ENCODE results near the gene SENP1.

The SENP1 gene

GRCh38 chr12:48015954-48016353 lies 89.9 kb downstream of the SENP1 start:
- no peak for DNase-seq

GRCh38 chr12:48015129-48015528 lies 90.8 kb downstream of the SENP1 start:
- DNase-seq, result no peak

GRCh38 chr12:48013287-48013686 lies 92.6 kb downstream of the SENP1 start:
- no peak for DNase-seq

- DNase-seq, result no peak
Measured at GRCh38 chr12:48012070-48012469, 93.8 kb downstream of the SENP1 start.

GRCh38 chr12:48010366-48010970 lies 95.4 kb downstream of the SENP1 start:
- DNase-seq, result no peak

- no peak for DNase-seq
Measured at GRCh38 chr12:48009471-48009870, 96.4 kb downstream of the SENP1 start.

GRCh38 chr12:48008950-48009349 lies 96.9 kb downstream of the SENP1 start:
- no peak for DNase-seq

- no peak for DNase-seq
Measured at GRCh38 chr12:48008349-48008748, 97.5 kb downstream of the SENP1 start.

GRCh38 chr12:48007206-48007605 lies 98.7 kb downstream of the SENP1 start:
- no peak for DNase-seq

GRCh38 chr12:48005750-48006021 lies 100.2 kb downstream of the SENP1 start:
- no peak for DNase-seq

GRCh38 chr12:48005001-48005749 lies 100.7 kb downstream of the SENP1 start:
- DNase-seq, result no peak

GRCh38 chr12:48004053-48004941 lies 101.6 kb downstream of the SENP1 start, which contains the start of gene COL2A1:
Gene COL2A1, minus strand, starts transcription at chr12:48004476. Its CDS starts 155 bp downstream, at chr12:48004321.
- DNase-seq, result no peak

GRCh38 chr12:48003226-48004052 lies 102.4 kb downstream of the SENP1 start:
- DNase-seq, result no peak

GRCh38 chr12:48002773-48003218 lies 103.1 kb downstream of the SENP1 start:
- no peak for DNase-seq

GRCh38 chr12:48002414-48002730 lies 103.5 kb downstream of the SENP1 start:
- DNase-seq, result no peak

GRCh38 chr12:48001505-48002413 lies 104.1 kb downstream of the SENP1 start:
- DNase-seq, result peak in 1 of 2 experiments; percentile 22

GRCh38 chr12:48000878-48001504 lies 104.9 kb downstream of the SENP1 start:
- DNase-seq, result no peak

GRCh38 chr12:47999816-48000215 lies 106.1 kb downstream of the SENP1 start:
- no peak for DNase-seq

- no peak for DNase-seq
Measured at GRCh38 chr12:47997321-47997720, 108.6 kb downstream of the SENP1 start.

- DNase-seq, result peak in 1 of 2 experiments; percentile 45
Measured at GRCh38 chr12:47995981-47996401, 109.9 kb downstream of the SENP1 start.

- DNase-seq, result no peak
Measured at GRCh38 chr12:47993491-47993890, 112.4 kb downstream of the SENP1 start.

Data from NCI-H446 (cell line).